Stimulated activated CD8-positive, alpha-beta memory T cell treated with anti-CD3 and anti-CD28 coated beads, Interleukin-15, amount 100 ng/mL, for 1 hour (primary cell): Measurements from ENCODE around the gene FAM124B.

Source experiments
- DNase-seq: peaks from one replicate; pipeline ENCODE4 v3.0.0-alpha.2; 2020; ENCODE audit warnings: low read depth

Gene FAM124B

GRCh38 chr2:224401641-224402342, at the start of gene FAM124B:
Gene FAM124B, minus strand, starts transcription at chr2:224402107. Its CDS starts 339 bp downstream, at chr2:224401768.
- DNase-seq, result no peak

GRCh38 chr2:224449212-224450147, 47.6 kb upstream of the FAM124B start:
- no peak for DNase-seq

GRCh38 chr2:224448236-224448635, 46.3 kb upstream of the FAM124B start:
- DNase-seq, result no peak

GRCh38 chr2:224444783-224445182, 42.9 kb upstream of the FAM124B start:
- no peak for DNase-seq

- DNase-seq, result no peak
These were observed 42.1 kb upstream of the FAM124B start for GRCh38 chr2:224444021-224444420.

- DNase-seq, result no peak
These were observed 40.4 kb upstream of the FAM124B start for GRCh38 chr2:224442071-224442967.

- DNase-seq, result no peak
These were observed 39.1 kb upstream of the FAM124B start for GRCh38 chr2:224440988-224441387.

GRCh38 chr2:224438726-224439125, 36.8 kb upstream of the FAM124B start:
- DNase-seq, result no peak

GRCh38 chr2:224436634-224437033, 34.7 kb upstream of the FAM124B start:
- no peak for DNase-seq

- DNase-seq, result no peak
These were observed 32.7 kb upstream of the FAM124B start for GRCh38 chr2:224434618-224435017.

GRCh38 chr2:224433442-224433841, 31.5 kb upstream of the FAM124B start:
- DNase-seq, result no peak

GRCh38 chr2:224432003-224432579, 30.2 kb upstream of the FAM124B start:
- DNase-seq, result no peak

- DNase-seq, result no peak
These were observed 27.5 kb upstream of the FAM124B start for GRCh38 chr2:224429441-224429810.

- DNase-seq, result no peak
These were observed 27.0 kb upstream of the FAM124B start for GRCh38 chr2:224428787-224429440.

- no peak for DNase-seq
These were observed 25.6 kb upstream of the FAM124B start for GRCh38 chr2:224427471-224427870.

- no peak for DNase-seq
These were observed 24.7 kb upstream of the FAM124B start for GRCh38 chr2:224426656-224427055.

GRCh38 chr2:224421065-224421464, 19.2 kb upstream of the FAM124B start:
- DNase-seq, result no peak

GRCh38 chr2:224417947-224418346, 16.0 kb upstream of the FAM124B start:
- DNase-seq, result no peak

GRCh38 chr2:224417361-224417729, 15.4 kb upstream of the FAM124B start:
- DNase-seq, result no peak

- DNase-seq, result no peak
These were observed 14.9 kb upstream of the FAM124B start for GRCh38 chr2:224416656-224417360.

GRCh38 chr2:224413381-224413780, 11.5 kb upstream of the FAM124B start:
- no peak for DNase-seq
